MM.1S (cell line): Measurements from ENCODE around the gene CTNNA3.

ENCODE experiments used
- DNase-seq: peaks from one replicate; pipeline ENCODE4 v3.0.0-alpha.2; 2015
- H2AFZ ChIP-seq: fragments of 300-600 bp; sonication (generic); 2 replicates; pipeline ENCODE4 v1.6.0; 2016; ENCODE audit warnings: antibody characterized with exemption, low read length
- H3F3A ChIP-seq: fragments of 300-600 bp; sonication (generic); 2 replicates; pipeline ENCODE4 v1.6.1; 2016; ENCODE audit warnings: mild to moderate bottlenecking, antibody characterized with exemption, low read length, moderate library complexity, mixed read lengths; ENCODE audit not compliant: insufficient read depth
- H3K27ac ChIP-seq: fragments of 300-600 bp; sonication (generic); 2 replicates; pipeline ENCODE4 v1.5.1; 2016; ENCODE audit warnings: mild to moderate bottlenecking, low read length
- H3K27me3 ChIP-seq: fragments of 300-600 bp; sonication (generic); replicated peaks from 2 replicates; pipeline ENCODE4 v1.6.0; 2016; ENCODE audit warnings: low read length; ENCODE audit not compliant: insufficient read depth
- H3K36me3 ChIP-seq: fragments of 300-600 bp; sonication (generic); replicated peaks from 2 replicates; pipeline ENCODE4 v1.6.1; 2016; ENCODE audit warnings: mild to moderate bottlenecking, low read length, mixed read lengths; ENCODE audit not compliant: insufficient read depth
- H3K4me1 ChIP-seq: fragments of 300-600 bp; sonication (generic); 2 replicates; pipeline ENCODE4 v1.6.1; 2016; ENCODE audit warnings: low read length, mixed read lengths
- H3K4me2 ChIP-seq: fragments of 300-600 bp; sonication (generic); 2 replicates; pipeline ENCODE4 v1.6.0; 2016; ENCODE audit warnings: low read depth, low read length
- H3K4me3 ChIP-seq: fragments of 300-600 bp; sonication (generic); 2 replicates; pipeline ENCODE4 v1.5.1; 2016; ENCODE audit warnings: low read length, mixed read lengths
- H3K79me2 ChIP-seq: fragments of 300-600 bp; sonication (generic); 2 replicates; pipeline ENCODE4 v1.6.1; 2016; ENCODE audit warnings: mixed run types, low read length, mixed read lengths
- H3K9ac ChIP-seq: fragments of 300-600 bp; sonication (generic); 2 replicates; pipeline ENCODE4 v1.6.1; 2016; ENCODE audit warnings: low read length, mixed read lengths
- H3K9me2 ChIP-seq: fragments of 300-600 bp; sonication (generic); replicated peaks from 2 replicates; pipeline ENCODE4 v1.6.1; 2016; ENCODE audit warnings: mild to moderate bottlenecking, low read length, mixed read lengths; ENCODE audit not compliant: insufficient read depth
- H3K9me3 ChIP-seq: fragments of 300-600 bp; sonication (generic); replicated peaks from 2 replicates; pipeline ENCODE4 v1.6.1; 2016; ENCODE audit warnings: mild to moderate bottlenecking, low read length, mixed read lengths; ENCODE audit not compliant: insufficient read depth
- H4K20me1 ChIP-seq: fragments of 300-600 bp; sonication (generic); 2 replicates; pipeline ENCODE4 v1.6.1; 2016; ENCODE audit warnings: mild to moderate bottlenecking, low read length, moderate library complexity, mixed read lengths; ENCODE audit not compliant: insufficient read depth
- CTCF ChIP-seq: fragments of 300-600 bp; sonication (generic); IDR thresholded peaks from 2 replicates; pipeline ENCODE4 v1.5.1; 2016; ENCODE audit warnings: antibody characterized with exemption, low read length, mixed read lengths
- EZH2 ChIP-seq: fragments of 300-600 bp; sonication (generic); optimal IDR thresholded peaks from 2 replicates; pipeline ENCODE3; 2017; ENCODE audit warnings: low read depth, mild to moderate bottlenecking, antibody characterized with exemption, low read length, mixed read lengths
- EZH2phosphoT487 ChIP-seq: fragments of 300-600 bp; sonication (generic); IDR thresholded peaks from 2 replicates; pipeline ENCODE4 v1.6.1; 2018; ENCODE audit warnings: antibody characterized with exemption, low read length

The CTNNA3 gene

DNA sequence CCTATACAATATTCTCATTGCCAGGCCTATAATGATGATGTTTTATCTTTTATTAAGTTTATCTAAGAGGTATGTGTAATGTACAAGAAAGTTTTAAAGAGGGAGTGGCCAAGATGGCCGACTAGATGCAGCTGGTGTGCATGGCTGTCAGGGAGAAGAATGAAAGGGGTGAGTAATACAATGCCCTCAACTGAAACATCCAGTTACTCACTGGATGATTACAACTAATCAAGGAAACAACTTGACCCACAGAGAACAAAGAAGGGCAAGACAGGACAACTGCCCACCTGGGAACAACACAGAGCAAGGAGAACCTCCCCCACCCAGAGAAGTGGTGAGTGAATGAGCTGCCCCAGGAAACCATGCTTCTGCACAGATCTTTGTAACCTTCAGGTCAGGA, 1650.1 kb downstream of the CTNNA3 start:
- Histone ChIP-seq H3F3A (no peaks in the 10 kb centered on the region), H3K36me3 (no peaks in the 10 kb centered on the region), H3K4me3 (no peak overlapping the region), H3K4me1 (no peaks in the 10 kb centered on the region), H3K79me2 (no peaks in the 10 kb centered on the region), H2AFZ (no peak overlapping the region), H3K9me3 (no peaks in the 10 kb centered on the region), H3K27ac (no peak overlapping the region), H3K27me3 (no peaks in the 10 kb centered on the region), H3K9ac (no peak overlapping the region), H4K20me1 (no peaks in the 10 kb centered on the region), H3K9me2 (no peaks in the 10 kb centered on the region), H3K4me2 (no peak overlapping the region)
- no peak for DNase-seq
- TF ChIP-seq CTCF (no peak), EZH2 (no peak), EZH2phosphoT487 (no peak)

DNA sequence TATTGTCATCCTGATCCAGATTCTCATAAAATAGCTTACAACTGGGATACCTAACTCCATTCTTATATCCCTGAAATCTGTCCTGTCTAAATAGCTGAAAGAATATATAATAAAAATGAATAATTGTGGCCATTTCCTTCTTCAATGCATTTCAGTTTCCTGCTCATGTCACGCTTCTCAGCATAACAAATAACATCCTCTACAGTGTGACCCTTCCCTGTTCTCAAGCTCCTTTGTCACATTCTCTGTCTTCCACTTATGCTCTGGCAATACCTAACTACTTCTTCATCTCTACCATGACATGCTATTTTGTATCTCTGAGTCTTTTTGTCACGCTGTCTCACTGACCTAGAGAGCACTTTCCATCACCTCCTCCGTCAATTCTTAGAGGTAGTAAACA, 1654.2 kb downstream of the CTNNA3 start:
- Histone ChIP-seq H3K79me2 (no peaks in the 10 kb centered on the region), H3K27ac (no peak overlapping the region), H3K36me3 (no peaks in the 10 kb centered on the region), H3K9ac (no peak overlapping the region), H2AFZ (no peak overlapping the region), H3K9me2 (no peaks in the 10 kb centered on the region), H4K20me1 (no peaks in the 10 kb centered on the region), H3K4me2 (no peak overlapping the region), H3F3A (no peaks in the 10 kb centered on the region), H3K27me3 (no peaks in the 10 kb centered on the region), H3K9me3 (no peaks in the 10 kb centered on the region), H3K4me1 (no peaks in the 10 kb centered on the region), H3K4me3 (no peak overlapping the region)
- no peak for TF ChIP-seq EZH2phosphoT487
- TF ChIP-seq EZH2 = no peak
- TF ChIP-seq CTCF = no peak
- no peak for DNase-seq

DNA sequence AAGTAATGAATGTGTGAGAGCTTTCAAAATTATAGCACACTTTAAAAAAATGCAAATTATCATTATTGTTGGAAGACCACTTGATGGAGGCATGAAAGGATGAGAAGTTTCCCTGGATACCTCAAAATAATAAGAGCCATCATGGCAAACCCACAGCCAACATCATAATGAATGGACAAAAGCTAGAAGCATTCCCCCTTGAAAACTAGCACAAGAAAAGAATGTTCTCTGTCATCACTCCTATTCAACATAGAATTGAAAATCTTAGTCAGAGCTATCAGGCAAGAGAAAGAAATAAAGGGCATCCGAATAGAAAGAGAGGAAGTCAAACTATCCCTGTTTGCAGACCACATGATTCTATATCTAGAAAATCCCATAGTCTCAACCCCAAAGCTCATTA, 1657.4 kb downstream of the CTNNA3 start:
- Histone ChIP-seq H3K9ac (no peak overlapping the region), H3K27me3 (no peaks in the 10 kb centered on the region), H2AFZ (no peak overlapping the region), H3K9me3 (no peaks in the 10 kb centered on the region), H3K9me2 (no peaks in the 10 kb centered on the region), H3K4me3 (no peak overlapping the region), H3K27ac (no peak overlapping the region), H4K20me1 (no peaks in the 10 kb centered on the region), H3K4me1 (no peaks in the 10 kb centered on the region), H3F3A (no peaks in the 10 kb centered on the region), H3K4me2 (no peak overlapping the region), H3K36me3 (no peaks in the 10 kb centered on the region), H3K79me2 (no peaks in the 10 kb centered on the region)
- no peak for DNase-seq
- TF ChIP-seq EZH2phosphoT487 (no peak), CTCF (no peak), EZH2 (no peak)

- Histone ChIP-seq H3K4me2 (no peak overlapping the region), H3K9ac (no peak overlapping the region), H3K9me2 (no peaks in the 10 kb centered on the region), H3K4me1 (no peaks in the 10 kb centered on the region), H4K20me1 (no peaks in the 10 kb centered on the region), H3K36me3 (no peaks in the 10 kb centered on the region), H2AFZ (no peak overlapping the region), H3F3A (no peaks in the 10 kb centered on the region), H3K4me3 (no peak overlapping the region), H3K9me3 (no peaks in the 10 kb centered on the region), H3K27me3 (no peaks in the 10 kb centered on the region), H3K27ac (no peak overlapping the region), H3K79me2 (no peaks in the 10 kb centered on the region)
- no peak for TF ChIP-seq EZH2
- no peak for TF ChIP-seq CTCF
- DNase-seq = no peak
Observed at GRCh38 chr10:66026321-66026720, 1669.7 kb downstream of the CTNNA3 start.
